ENCODE measurements around the gene IYD.
"Not testable (repeated sequence)": the region's sequence is repeated elsewhere in the genome, so short reads cannot be mapped to it uniquely, and the experiment has no call there.

The IYD gene

GRCh38 chr6:150435832-150436231, 67.0 kb downstream of the IYD start:
- no peak for DNase-seq (ENCODE audit: low read depth)

- DNase-seq (ENCODE audit: low read depth) = no peak
Measured at GRCh38 chr6:150439373-150439772, 70.6 kb downstream of the IYD start.

GRCh38 chr6:150443621-150444020, 74.8 kb downstream of the IYD start:
- DNase-seq (ENCODE audit: low read depth) = no peak

GRCh38 chr6:150444308-150444707, 75.5 kb downstream of the IYD start:
- DNase-seq (ENCODE audit: low read depth) = no peak

GRCh38 chr6:150445486-150445885, 76.7 kb downstream of the IYD start:
- no peak for DNase-seq (ENCODE audit: low read depth)

GRCh38 chr6:150448221-150448620, 79.4 kb downstream of the IYD start:
- DNase-seq (ENCODE audit: low read depth) = no peak

GRCh38 chr6:150449055-150449454, 80.2 kb downstream of the IYD start:
- not testable (repeated sequence) for DNase-seq (ENCODE audit: low read depth)

GRCh38 chr6:150450918-150451317, 82.1 kb downstream of the IYD start:
- no peak for DNase-seq (ENCODE audit: low read depth)

GRCh38 chr6:150451807-150452427, 83.1 kb downstream of the IYD start:
- no peak for DNase-seq (ENCODE audit: low read depth)

GRCh38 chr6:150452428-150453243, 83.8 kb downstream of the IYD start:
- no peak for DNase-seq (ENCODE audit: low read depth)

- no peak for DNase-seq (ENCODE audit: low read depth)
Measured at GRCh38 chr6:150453357-150453756, 84.5 kb downstream of the IYD start.

All from GM04504 (cell line).